Middle frontal gyrus (tissue), 1 donor: ENCODE data around the gene SORD.
"Not testable (repeated sequence)": the region's sequence is repeated elsewhere in the genome, so short reads cannot be mapped to it uniquely, and the experiment has no call there.

ENCODE experiments used
- DNase-seq: peaks from one replicate; pipeline ENCODE4 v3.0.0-alpha.2; 2015; ENCODE audit warnings: low spot score; ENCODE audit errors: extremely low spot score

The SORD gene

DNA sequence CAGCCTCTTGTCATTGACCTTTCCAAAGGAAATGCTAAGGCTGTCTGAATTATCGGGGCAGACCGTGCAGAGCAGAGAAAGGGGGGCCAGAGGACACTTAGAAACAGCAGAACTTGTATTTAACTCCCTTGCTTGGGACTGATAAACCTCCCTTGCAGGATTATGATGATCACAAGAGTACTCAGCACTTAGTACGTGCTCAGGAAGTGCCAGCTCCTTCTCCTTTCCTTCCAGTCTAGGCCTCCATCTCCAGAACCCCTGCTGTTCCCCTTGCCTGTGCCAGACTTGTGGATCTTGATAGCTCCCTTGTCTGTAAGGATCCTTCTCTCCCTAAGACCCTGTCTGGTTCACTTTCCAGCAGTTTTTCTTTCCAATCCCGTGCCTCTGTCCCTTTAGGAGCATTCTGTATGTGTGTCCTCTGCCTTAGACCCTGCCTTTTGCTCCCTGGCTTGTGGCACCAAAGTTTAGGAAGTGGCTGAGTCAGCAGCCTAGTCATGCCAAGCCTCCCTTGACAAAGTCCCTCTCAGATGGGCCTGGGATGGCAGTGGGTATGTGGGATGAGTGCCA is 747 bp downstream of the SORD start:
- no peak for DNase-seq

DNA sequence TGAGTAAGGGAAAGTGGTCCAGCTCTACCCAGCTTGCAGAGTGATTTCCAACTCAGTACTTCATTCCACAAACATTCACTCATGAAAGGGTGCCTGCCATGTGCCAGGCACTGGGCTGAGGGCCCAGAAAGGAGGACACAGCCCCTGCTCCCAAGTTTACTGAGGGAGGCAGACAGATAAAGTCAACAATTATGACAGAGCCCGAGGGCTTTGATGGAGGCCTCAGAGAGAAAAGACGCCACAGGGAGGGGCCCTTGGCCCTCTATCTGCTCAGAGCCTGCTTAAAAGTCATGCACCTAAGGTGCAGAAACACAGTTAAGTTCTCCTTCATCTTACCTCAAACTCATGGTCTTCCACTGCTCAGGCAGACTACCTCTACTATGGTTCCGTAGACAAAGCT is 1.7 kb downstream of the SORD start:
- DNase-seq: not testable (repeated sequence)

GRCh38 chr15:45025627-45026026 is 2.6 kb downstream of the SORD start:
- DNase-seq: not testable (repeated sequence)

DNA sequence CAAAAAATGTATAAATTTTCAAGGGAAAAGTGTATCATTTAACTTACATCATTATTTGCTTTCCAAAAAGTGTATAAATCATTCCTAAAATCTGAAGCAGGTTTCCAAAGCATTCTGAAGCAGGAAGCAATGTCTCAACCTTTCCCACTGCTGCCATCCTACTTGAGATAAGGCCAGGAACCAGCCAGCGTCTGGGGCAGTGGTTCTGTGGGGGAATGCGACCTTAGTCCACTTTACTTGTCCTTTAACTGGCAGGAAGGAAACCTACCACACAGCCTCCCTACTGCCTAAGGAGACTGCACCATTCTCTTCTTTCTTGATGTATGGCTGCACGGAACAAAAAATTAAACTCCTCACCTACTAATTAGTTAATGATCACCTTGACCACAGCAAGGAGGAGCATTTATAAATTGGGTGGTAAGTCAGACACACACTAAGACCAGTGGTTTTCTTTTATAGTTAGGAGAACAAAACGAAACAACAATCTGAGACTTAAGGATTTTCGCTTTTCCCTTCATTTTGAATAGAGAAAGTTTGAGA is 3.7 kb downstream of the SORD start:
- DNase-seq: no peak

DNA sequence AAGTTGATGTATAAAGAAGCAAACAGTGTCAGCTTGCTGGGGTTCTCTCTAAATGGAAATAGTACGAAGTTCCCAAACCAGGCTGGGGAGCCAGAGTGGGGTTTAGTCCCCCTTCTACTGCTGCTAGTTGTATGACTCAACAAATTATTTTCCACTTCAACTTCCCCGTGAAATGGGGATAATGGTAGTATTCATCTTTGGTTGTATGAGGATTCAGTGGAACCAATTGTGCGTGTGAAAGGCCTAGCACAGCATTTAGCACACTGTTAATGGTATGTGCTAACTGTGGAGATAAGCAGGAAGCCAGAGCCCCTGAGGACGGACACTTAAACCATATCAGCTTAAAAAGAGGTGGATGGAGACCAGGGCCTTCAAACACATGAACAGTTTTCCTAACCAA is 4.2 kb downstream of the SORD start:
- DNase-seq: no peak

GRCh38 chr15:45030743-45031142 is 7.7 kb downstream of the SORD start:
- no peak for DNase-seq

DNA sequence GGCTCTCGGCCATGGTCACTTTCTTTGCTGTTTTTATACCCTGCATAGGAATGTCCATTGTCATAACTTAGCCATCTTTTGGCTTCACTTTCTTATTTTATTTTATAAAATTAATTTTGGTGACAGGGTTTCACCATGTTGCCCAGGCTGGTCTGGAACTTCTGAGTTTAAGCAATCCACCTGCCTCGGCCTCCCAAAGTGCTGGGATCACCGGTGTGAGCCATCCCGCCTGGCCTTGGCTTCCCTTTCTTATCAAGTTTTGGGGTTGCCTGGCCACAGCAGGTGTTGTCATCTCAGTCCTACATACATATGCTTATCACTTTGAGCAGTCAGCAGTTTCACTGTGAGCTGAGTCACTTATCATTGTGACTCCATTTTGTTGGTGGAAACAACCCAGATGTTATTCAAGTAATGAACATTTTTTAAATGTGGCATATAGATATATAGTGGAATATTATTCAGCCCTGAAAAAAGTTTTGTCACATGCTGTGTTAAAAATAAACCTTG is 8.6 kb downstream of the SORD start:
- DNase-seq: not testable (repeated sequence)

- not testable (repeated sequence) for DNase-seq
Measured at GRCh38 chr15:45032501-45032900, 9.5 kb downstream of the SORD start.

- not testable (repeated sequence) for DNase-seq
Measured at GRCh38 chr15:45034087-45034486, 11.1 kb downstream of the SORD start.

GRCh38 chr15:45034600-45035375 is 11.8 kb downstream of the SORD start:
- DNase-seq: not testable (repeated sequence)

GRCh38 chr15:45036812-45037781 is 14.1 kb downstream of the SORD start:
- peak; percentile 56 for DNase-seq

DNA sequence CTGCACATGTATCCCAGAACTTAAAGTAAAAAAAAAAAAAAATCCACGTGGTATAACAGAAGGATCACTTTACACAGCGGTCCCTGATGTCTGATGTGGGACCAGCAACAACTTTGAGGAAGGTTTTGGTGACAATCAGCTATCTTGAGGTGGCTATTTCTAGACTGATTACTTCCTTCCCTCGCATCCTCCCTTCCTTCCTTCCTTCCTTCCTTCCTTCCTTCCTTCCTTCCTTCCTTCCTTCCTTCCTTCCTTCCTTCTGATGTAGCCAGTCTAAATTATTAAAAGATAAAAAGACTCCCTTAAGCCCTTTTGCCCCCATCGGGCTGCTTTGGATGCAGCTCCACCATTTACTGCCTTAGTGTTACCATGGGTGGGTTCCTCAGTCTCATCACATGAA is 14.9 kb downstream of the SORD start:
- no peak for DNase-seq

GRCh38 chr15:45040396-45040795 is 17.4 kb downstream of the SORD start:
- DNase-seq: not testable (repeated sequence)

DNA sequence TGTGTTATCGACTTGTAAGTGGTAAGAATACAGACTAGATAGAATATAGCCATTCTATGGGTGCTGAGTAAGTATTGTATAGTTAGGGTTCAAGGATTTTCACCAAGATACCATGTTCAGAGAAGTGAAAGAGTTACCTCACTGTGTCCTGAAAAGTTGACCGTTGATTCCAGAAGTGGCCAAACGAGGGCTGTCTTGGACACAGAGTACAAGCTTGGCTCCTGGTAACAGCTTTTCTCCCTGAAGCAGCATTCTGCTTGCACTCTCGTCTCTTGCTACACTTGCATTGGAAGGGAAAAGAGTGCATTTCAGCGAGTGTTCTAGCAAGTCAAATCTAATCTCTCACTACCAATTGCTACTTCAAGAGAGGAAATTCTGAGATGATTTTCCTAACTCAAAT is 18.5 kb downstream of the SORD start:
- DNase-seq: not testable (repeated sequence)

DNA sequence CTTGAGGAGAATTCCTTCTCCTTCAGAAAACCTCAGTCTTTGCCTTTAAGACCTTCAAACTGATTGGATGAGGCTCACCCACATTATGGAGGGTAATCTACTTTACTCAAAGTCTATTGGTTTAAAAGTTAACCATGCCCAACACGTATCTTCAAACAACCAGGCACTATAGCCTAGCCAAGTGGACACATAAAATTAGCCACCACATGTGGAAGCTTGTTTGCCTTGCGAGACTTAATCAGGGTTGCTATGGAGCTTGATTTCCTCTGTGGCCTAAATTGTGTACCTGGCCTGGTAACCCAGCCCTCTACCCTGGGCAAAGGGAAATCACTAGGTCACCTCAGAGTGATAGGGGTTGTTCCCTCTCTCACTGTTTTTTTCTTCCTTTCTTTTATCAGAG is 19.9 kb downstream of the SORD start:
- not testable (repeated sequence) for DNase-seq

- DNase-seq: not testable (repeated sequence)
Measured at GRCh38 chr15:45044270-45044669, 21.3 kb downstream of the SORD start.

DNA sequence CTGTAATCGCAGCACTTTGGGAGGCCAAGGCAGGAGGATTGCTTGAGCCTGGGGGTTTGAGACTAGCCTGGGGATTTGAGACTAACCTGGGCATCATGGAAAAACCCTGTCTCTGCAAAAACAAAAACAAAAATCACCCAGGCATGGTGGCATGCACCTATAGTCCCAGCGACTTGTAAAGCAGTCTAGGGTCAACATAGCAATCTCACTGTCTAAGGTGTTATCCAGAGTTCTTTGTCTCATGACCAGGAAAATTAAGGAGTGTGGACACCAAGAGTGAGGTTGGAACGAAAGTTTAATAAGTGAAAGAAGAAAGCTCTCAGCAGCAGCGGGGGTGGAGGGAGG is 25.4 kb downstream of the SORD start:
- not testable (repeated sequence) for DNase-seq

DNA sequence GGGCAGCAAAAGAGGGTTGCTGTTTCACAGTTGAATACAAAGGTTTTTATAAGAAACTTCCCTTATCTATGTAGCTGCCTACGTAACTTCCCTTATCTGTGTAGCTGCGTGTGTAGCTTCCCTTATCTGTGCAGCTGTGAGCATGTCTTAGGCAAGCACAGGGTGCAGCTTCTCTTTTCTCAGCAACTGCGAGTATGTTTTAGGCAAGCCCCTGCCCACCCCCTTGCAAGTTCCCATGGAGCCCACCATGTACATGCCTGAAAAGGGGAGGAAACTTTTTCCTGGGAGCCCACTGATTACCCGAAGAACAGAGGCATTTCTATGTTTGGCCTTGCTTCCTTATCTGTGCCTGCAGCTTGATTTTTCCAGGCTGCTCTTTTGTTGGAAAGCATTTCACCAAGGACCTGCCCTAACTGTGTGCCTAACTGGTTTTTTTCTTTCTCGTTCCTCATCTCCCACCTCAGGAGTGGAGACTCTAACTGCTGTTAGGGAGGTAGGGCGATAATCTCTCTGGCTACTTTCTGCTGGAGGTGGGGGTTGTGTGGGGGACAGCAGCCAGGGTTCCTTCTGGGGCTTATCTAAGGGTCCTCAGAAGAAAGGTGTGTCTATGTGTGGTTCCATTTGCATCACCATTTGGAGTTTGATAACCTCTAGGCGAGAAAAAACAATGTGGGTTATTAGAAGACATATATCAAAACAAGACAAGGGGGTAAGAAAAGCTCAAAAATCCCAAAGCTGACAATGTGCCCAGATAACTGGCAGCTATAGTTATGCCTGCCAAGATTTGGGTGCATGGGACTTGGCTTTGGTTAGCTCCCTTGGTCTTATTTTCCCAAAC is 26.0 kb downstream of the SORD start:
- DNase-seq: no peak

GRCh38 chr15:45050587-45050986 is 27.6 kb downstream of the SORD start:
- DNase-seq: no peak

- DNase-seq: not testable (repeated sequence)
Measured at GRCh38 chr15:45052676-45053075, 29.7 kb downstream of the SORD start.
